ENCODE measurements around the gene GRIN2A. TPM values are rescaled to one million over a fixed set of nuclear protein-coding genes. Genes with fewer than 3 reads are reported as not detected.

The GRIN2A gene
- total and polyA plus RNA-seq, 2 of the 8 experiments (the other 6 are each of a cell fraction or from before 2014, with no cell fraction given), result 0.18 to 1.8 TPM

GRCh38 chr16:10113248-10113647, 69.0 kb downstream of the GRIN2A start:
- Histone ChIP-seq H3K36me3 (ENCODE audit: control insufficient read depth in 2 of 4, insufficient read depth in 4 of 4, low read length in 3 of 4) (no peaks in the 10 kb centered on the region), H3K23ac (ENCODE audit: insufficient read length) (no peak overlapping the region), H2AK5ac (ENCODE audit: low read depth, low read length) (no peak overlapping the region), H3K27me3 (replicated peaks in 1 of 4; ENCODE audit: control insufficient read depth in 3 of 4, extremely low read depth in 1 of 4, insufficient read depth in 3 of 4, low read length in 3 of 4) (no peaks in the 10 kb centered on the region), H2AFZ (ENCODE audit: low read length) (no peak overlapping the region), H3K27ac (ENCODE audit: low read depth, low read length) (no peak overlapping the region), H3K4ac (replicated peaks; ENCODE audit: insufficient read length, low read depth, low read length) (no peak overlapping the region), H3K79me2 (ENCODE audit: control insufficient read depth in 1 of 2, insufficient read depth in 2 of 2, low read length in 2 of 2) (no peaks in the 10 kb centered on the region), H3K23me2 (ENCODE audit: low read depth, low read length) (no peaks in the 10 kb centered on the region), H2BK12ac (ENCODE audit: low read depth, low read length) (no peak overlapping the region), H3K18ac (ENCODE audit: extremely low read depth, low read length) (no peak overlapping the region), H2BK15ac (ENCODE audit: low read length) (no peak overlapping the region), H3K14ac (ENCODE audit: insufficient read length) (no peak overlapping the region), H4K91ac (replicated peaks; ENCODE audit: insufficient read length, low read length) (no peak overlapping the region), H3K56ac (replicated peaks; ENCODE audit: insufficient read length, low read depth, low read length) (no peak overlapping the region), H3K9me3 (ENCODE audit: insufficient read depth in 2 of 2, low read depth in 1 of 2, low read length in 1 of 2) (no peaks in the 10 kb centered on the region), H3K4me3 (ENCODE audit: extremely low read depth in 1 of 4, insufficient read depth in 2 of 4, low read depth in 3 of 4, low read length in 4 of 4) (no peak overlapping the region), H3K4me1 (replicated peaks in 1 of 4; ENCODE audit: control insufficient read depth in 3 of 4, insufficient read depth in 4 of 4, low read length in 3 of 4) (no peaks in the 10 kb centered on the region), H3K79me1 (ENCODE audit: low read depth, low read length) (no peaks in the 10 kb centered on the region), H4K20me1 (replicated peaks in 1 of 2; ENCODE audit: control insufficient read depth in 1 of 2, insufficient read depth in 2 of 2, low read length in 2 of 2) (no peaks in the 10 kb centered on the region), H2BK5ac (ENCODE audit: low read depth, low read length) (no peak overlapping the region), H3K9ac (replicated peaks in 1 of 4; ENCODE audit: extremely low read depth in 1 of 4, low read depth in 3 of 4, low read length in 3 of 4) (no peak overlapping the region), H2BK20ac (ENCODE audit: low read length) (no peak overlapping the region), H3K4me2 (ENCODE audit: insufficient read depth in 1 of 2, low read depth in 2 of 2, low read length in 2 of 2) (no peak overlapping the region), H2BK120ac (replicated peaks; ENCODE audit: low read depth, low read length) (no peak overlapping the region), H4K5ac (ENCODE audit: insufficient read length, low read depth, low read length) (no peak overlapping the region), H4K8ac (ENCODE audit: extremely low read depth, insufficient read depth, low read length) (no peak overlapping the region; the same call in 1 of the 2 replicates)
- FAIRE-seq (no peak), DNase-seq (ENCODE audit: low read depth in 1 of 2, low spot score in 2 of 2) (no peak)
- ChIA-PET CTCF (ENCODE audit: partially characterized antibody) (interaction anchor here (1.5 to 1.6 kb wide), 2 partner anchors 10 to 14 kb away, joined by 3 to 6 read pairs; no protein-coding TSS in a partner anchor), POLR2A (ENCODE audit: partially characterized antibody) (no interaction called here)
- TF ChIP-seq RBBP5 (IDR thresholded peaks at IDR 0.05; ENCODE audit: borderline replicate concordance, low read depth, low read length) (no peak), CBX5 (IDR thresholded peaks at IDR 0.05; ENCODE audit: low read depth, low read length) (no peak), E2F6 (IDR thresholded peaks at IDR 0.05) (no peak), TAF1 (IDR thresholded peaks at IDR 0.05; ENCODE audit: low read depth, low read length) (no peak), BRCA1 (IDR thresholded peaks at IDR 0.05; ENCODE audit: low read depth, low read length) (no peak), CTCF (IDR thresholded peaks at IDR 0.05; ENCODE audit: control extremely low read depth in 1 of 3, insufficient read depth in 1 of 3, low read depth in 1 of 3, low read length in 3 of 3) (no peak), SIX5 (IDR thresholded peaks at IDR 0.05; ENCODE audit: low read depth, low read length) (no peak), GABPA (IDR thresholded peaks at IDR 0.05; ENCODE audit: borderline replicate concordance, insufficient read depth, low read length) (no peak), SP2 (IDR thresholded peaks at IDR 0.05; ENCODE audit: low read length) (no peak), JUN (IDR thresholded peaks at IDR 0.05; ENCODE audit: low read depth, low read length) (no peak), PHF8 (conservative IDR thresholded peaks at IDR 0.05; ENCODE audit: low read depth, low read length) (no peak), CEBPB (IDR thresholded peaks at IDR 0.05; ENCODE audit: low read depth, low read length) (no peak)
- 97% methylated on average over 7 of the region's 7 CpGs; no CpG with 5 or more reads in 1 of the 2 experiments for WGBS, 2 experiments (ENCODE audit: extremely low coverage in 1 of 2, insufficient coverage in 1 of 2, insufficient read length in 1 of 2, insufficient replicate concordance in 2 of 2, low coverage in 1 of 2, low lambda C conversion rate in 2 of 2, missing lambda C conversion rate in 1 of 2)
